ENCODE measurements around the gene TMEM229B.
A peak's percentile ranks its signal among the peaks of the same experiment; 100 is the strongest.

DNA sequence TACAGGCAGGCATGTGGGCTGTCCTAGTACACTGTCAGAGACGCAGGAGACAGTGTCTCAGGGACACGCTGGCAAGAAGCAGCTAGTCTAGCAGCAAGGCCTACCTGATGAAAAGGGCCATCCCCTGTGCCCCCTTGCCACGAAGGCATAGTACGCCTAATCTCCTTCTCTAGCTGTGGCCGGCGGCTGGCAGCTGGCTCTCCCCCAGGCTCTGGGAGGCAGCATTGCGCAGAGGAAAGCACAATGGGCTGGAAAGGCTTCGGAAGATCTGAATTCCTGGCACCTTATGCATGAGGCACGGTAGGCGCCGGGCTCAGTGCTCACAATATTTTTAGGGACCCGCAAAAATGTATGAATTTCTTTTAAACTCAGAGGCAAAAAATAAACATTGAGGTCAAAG lies 28.6 kb upstream of the TMEM229B start:
- TF ChIP-seq, protein P1, sequence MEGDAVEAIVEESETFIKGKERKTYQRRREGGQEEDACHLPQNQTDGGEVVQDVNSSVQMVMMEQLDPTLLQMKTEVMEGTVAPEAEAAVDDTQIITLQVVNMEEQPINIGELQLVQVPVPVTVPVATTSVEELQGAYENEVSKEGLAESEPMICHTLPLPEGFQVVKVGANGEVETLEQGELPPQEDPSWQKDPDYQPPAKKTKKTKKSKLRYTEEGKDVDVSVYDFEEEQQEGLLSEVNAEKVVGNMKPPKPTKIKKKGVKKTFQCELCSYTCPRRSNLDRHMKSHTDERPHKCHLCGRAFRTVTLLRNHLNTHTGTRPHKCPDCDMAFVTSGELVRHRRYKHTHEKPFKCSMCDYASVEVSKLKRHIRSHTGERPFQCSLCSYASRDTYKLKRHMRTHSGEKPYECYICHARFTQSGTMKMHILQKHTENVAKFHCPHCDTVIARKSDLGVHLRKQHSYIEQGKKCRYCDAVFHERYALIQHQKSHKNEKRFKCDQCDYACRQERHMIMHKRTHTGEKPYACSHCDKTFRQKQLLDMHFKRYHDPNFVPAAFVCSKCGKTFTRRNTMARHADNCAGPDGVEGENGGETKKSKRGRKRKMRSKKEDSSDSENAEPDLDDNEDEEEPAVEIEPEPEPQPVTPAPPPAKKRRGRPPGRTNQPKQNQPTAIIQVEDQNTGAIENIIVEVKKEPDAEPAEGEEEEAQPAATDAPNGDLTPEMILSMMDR (IDR thresholded peaks at IDR 0.05; ENCODE audit: low read depth, low read length, missing input control) = no peak
- TF ChIP-seq, protein P2, sequence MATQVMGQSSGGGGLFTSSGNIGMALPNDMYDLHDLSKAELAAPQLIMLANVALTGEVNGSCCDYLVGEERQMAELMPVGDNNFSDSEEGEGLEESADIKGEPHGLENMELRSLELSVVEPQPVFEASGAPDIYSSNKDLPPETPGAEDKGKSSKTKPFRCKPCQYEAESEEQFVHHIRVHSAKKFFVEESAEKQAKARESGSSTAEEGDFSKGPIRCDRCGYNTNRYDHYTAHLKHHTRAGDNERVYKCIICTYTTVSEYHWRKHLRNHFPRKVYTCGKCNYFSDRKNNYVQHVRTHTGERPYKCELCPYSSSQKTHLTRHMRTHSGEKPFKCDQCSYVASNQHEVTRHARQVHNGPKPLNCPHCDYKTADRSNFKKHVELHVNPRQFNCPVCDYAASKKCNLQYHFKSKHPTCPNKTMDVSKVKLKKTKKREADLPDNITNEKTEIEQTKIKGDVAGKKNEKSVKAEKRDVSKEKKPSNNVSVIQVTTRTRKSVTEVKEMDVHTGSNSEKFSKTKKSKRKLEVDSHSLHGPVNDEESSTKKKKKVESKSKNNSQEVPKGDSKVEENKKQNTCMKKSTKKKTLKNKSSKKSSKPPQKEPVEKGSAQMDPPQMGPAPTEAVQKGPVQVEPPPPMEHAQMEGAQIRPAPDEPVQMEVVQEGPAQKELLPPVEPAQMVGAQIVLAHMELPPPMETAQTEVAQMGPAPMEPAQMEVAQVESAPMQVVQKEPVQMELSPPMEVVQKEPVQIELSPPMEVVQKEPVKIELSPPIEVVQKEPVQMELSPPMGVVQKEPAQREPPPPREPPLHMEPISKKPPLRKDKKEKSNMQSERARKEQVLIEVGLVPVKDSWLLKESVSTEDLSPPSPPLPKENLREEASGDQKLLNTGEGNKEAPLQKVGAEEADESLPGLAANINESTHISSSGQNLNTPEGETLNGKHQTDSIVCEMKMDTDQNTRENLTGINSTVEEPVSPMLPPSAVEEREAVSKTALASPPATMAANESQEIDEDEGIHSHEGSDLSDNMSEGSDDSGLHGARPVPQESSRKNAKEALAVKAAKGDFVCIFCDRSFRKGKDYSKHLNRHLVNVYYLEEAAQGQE (IDR thresholded peaks at IDR 0.05) = no peak
- TF ChIP-seq, protein P3, sequence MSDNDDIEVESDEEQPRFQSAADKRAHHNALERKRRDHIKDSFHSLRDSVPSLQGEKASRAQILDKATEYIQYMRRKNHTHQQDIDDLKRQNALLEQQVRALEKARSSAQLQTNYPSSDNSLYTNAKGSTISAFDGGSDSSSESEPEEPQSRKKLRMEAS (IDR thresholded peaks at IDR 0.05) = no peak
- TF ChIP-seq HNF4G (IDR thresholded peaks at IDR 0.05) (no peak), YY1 (IDR thresholded peaks at IDR 0.05) (no peak), RAD21 (IDR thresholded peaks at IDR 0.05) (peak; percentile 35 to 43)

All from liver (tissue), 3 donors.